Activated naive CD4-positive, alpha-beta T cell treated with anti-CD3 and anti-CD28 coated beads, Interleukin-2, amount 10 ng/mL, durations not matched to agents 5 hours and 36 hours (primary cell): ENCODE measurements around the gene SUGP1. TPM values are rescaled to one million over a fixed set of nuclear protein-coding genes. Genes with fewer than 3 reads are reported as not detected.

Experiments
- total RNA-seq, 2 experiments: library from RNA; stranded (reverse); gene quantifications; one replicate each; pipeline ENCODE4 v1.2.3, GENCODE V29; 2021

SUGP1 gene
- total RNA-seq = 10 to 100 TPM; 63.3 to 71.0 TPM

GRCh38 chr19:19320361-19321140 is at the start of gene SUGP1, which contains the start of gene MAU2:
Gene SUGP1, minus strand, starts transcription at chr19:19320509. Its CDS starts 13 bp downstream, at chr19:19320496.
Gene MAU2, plus strand, starts transcription at chr19:19320829. Its CDS starts 31 bp downstream, at chr19:19320860.

Other genes starting within 250 kb of the SUGP1 start
- 10 to 100 TPM; 21.2 to 21.6 TPM for gene TMEM161A, start 182.0 kb downstream of the SUGP1 start, total RNA-seq
- gene MEF2B, start 150.2 kb downstream of the SUGP1 start, total RNA-seq = 1 to 10 TPM; 2.7 to 4.5 TPM
- gene BORCS8, start 128.4 kb downstream of the SUGP1 start, total RNA-seq = 10 to 100 TPM; 34.5 to 35.0 TPM
- 10 to 100 TPM; 92.8 to 96.1 TPM for gene RFXANK, start 128.3 kb downstream of the SUGP1 start, total RNA-seq
- 10 to 100 TPM; 25.5 to 25.6 TPM for gene NR2C2AP, start 117.1 kb downstream of the SUGP1 start, total RNA-seq
- gene NCAN, start 108.6 kb downstream of the SUGP1 start, total RNA-seq = not detected
- gene TM6SF2, start 47.2 kb downstream of the SUGP1 start, total RNA-seq = not detected
- 10 to 100 TPM; 76.9 to 83.5 TPM for gene MAU2, start 320 bp upstream of the SUGP1 start, total RNA-seq
- 100 to 1,000 TPM; 130 to 139 TPM for gene GATAD2A, start 85.2 kb upstream of the SUGP1 start, total RNA-seq
- 1 to 10 TPM; 4.7 to 6.5 TPM for gene TSSK6, start 195.0 kb upstream of the SUGP1 start, total RNA-seq
- 100 to 1,000 TPM; 299 to 304 TPM for gene NDUFA13, start 195.7 kb upstream of the SUGP1 start, total RNA-seq
- 10 to 100 TPM in 1 of 2 experiments, 1 to 10 TPM in 1; 7.8 to 10.5 TPM for gene YJEFN3, start 208.4 kb upstream of the SUGP1 start, total RNA-seq
- gene CILP2, start 217.8 kb upstream of the SUGP1 start, total RNA-seq = under 1 TPM; 0.10 to 0.17 TPM